ENCODE results near the gene MYH16.
"Not testable (repeated sequence)": the region's sequence is repeated elsewhere in the genome, so short reads cannot be mapped to it uniquely, and the experiment has no call there.

The MYH16 gene

GRCh38 chr7:99272476-99273045 lies at the start of gene MYH16:
TSS of gene MYH16 (plus strand) at chr7:99272839.
- intact Hi-C loops (cut with DNase I), result no loop called here
- no peak for DNase-seq

GRCh38 chr7:99224263-99224898 lies 48.3 kb upstream of the MYH16 start:
- intact Hi-C loops (cut with DNase I); DNase-seq: not testable (repeated sequence)

- intact Hi-C loops (cut with DNase I), result no loop called here
- no peak for DNase-seq
Measured at GRCh38 chr7:99224899-99225265, 47.8 kb upstream of the MYH16 start.

- DNase-seq, result no peak
- intact Hi-C loops (cut with DNase I), result no loop called here
Measured at GRCh38 chr7:99229234-99229633, 43.4 kb upstream of the MYH16 start.

DNA sequence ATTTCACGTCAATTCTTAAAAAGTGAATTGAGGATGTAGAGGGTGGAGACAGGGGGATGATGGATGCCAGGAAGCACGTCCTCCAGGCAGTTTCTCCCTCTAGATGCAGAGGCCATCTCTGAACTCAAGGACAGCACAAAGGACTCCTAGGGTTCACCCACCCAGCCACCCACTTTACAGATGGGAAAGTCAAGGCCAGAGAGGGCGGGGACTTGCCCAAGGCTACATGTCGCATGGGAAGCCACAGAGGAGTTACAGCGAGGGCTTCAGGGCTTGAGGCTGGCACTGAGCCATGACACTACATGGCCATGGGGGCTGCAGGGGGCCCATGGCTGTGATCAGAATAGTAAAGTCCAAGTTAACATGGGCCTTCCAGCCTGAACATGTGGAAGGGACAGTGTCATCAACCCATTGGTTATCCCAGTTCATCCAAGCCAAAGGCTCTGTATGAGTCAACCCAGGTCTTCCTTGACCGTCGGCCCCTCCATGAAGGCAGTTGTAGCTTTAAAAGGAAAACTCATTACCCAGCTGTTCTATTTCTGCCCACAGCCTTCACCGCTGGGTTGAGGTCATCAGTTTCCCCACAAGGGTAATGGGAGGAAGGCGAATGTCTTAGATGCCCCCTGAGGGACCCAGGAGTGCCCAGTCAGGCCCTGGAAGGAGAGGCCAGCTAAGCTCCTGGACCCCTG lies 40.4 kb upstream of the MYH16 start:
- no peak for DNase-seq
- intact Hi-C loops (cut with DNase I), result no loop called here

DNA sequence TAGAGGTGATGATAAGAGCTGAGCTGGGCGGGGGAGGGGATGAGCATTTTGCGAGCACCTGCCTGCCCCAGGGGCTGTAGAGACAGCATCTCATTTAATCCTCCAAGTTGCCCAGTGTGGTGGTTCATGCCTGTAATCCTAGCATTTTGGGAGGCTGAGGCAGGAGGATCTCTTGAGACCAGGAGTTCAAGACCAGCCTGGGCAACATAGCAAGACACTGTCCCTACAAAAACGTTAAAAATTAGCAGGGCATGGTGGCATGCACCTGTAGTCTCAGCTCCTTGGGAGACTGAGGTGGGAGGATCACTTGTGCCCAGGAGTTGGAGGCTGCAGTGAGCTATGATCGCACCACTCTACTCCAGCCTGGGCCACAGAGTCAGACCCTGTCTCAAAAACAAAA lies 39.7 kb upstream of the MYH16 start:
- intact Hi-C loops (cut with DNase I); DNase-seq: not testable (repeated sequence)

DNA sequence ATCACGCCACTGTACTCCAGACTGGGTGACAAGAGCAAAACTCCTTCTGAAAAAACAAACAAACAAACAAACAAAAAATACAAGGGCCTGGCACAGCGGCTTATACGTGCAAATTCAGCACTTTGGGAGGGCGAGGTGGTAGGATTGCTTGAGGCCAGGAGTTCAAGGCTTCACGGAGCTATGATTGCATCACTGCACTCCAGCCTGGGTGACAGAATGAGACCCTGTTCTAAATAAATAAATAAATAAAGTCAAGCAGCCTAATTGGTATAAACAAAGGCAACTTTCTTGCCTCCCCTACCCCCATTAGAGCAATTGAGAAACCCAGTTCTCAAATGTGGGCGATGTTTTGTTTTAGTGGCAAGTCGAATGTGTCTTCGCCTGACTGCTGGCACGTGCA lies 38.5 kb upstream of the MYH16 start:
- intact Hi-C loops (cut with DNase I), result no loop called here
- DNase-seq, result no peak

GRCh38 chr7:99235925-99236324 lies 36.7 kb upstream of the MYH16 start:
- DNase-seq, result no peak
- intact Hi-C loops (cut with DNase I), result no loop called here

GRCh38 chr7:99237876-99238275 lies 34.8 kb upstream of the MYH16 start:
- DNase-seq; intact Hi-C loops (cut with DNase I): not testable (repeated sequence)

- no peak for DNase-seq
Measured at GRCh38 chr7:99238558-99239341, 33.9 kb upstream of the MYH16 start.

GRCh38 chr7:99242682-99243081 lies 30.0 kb upstream of the MYH16 start:
- intact Hi-C loops (cut with DNase I), result no loop called here
- DNase-seq, result no peak

More at GRCh38 chr7:99238558-99239341, 33.9 kb upstream of the MYH16 start:
- intact Hi-C loops (cut with DNase I), result no loop called here

DNA sequence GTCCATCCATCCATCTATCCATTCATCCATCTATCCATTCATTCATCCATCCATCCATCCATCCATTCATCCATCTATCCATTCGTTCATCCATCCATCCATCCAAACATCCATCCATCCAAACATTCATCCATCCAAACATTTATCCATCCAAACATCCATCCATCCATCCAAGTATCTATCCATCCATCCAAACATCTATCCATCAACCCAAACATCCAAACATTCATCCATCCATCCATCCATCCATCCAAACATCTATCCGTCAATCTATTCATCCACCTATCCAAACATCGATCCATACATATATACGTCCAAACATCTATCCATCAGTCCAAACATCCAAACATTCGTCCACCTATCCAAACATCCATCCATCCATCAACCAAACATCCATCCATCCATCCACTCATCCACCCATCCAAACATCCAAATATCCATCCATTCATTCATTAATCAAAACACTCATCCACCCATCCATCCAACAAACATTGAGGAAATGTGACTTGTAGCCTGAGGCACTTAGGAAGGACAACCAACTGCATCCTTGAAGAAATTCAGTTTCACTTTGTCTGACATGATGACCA lies 28.8 kb upstream of the MYH16 start:
- DNase-seq, result no peak
- intact Hi-C loops (cut with DNase I), result no loop called here

DNA sequence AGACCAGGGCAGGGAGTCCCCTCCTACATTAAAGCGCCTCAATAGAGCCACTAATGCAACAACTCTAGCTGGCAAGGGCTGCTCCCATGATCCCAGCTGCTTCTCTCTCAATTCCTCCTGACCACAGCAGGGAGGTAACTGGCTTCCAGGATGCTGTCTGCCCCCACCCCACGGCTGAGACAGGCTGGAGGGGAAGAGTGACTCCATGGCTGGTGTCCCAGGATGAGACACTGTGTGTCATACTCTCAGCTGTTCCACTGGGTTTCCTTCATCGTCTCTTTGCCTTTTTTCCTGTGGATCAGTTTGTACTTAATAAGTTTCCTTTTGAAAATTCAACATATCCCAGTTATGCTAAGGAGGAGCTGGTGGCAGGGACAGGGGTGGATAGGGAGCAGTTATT lies 27.7 kb upstream of the MYH16 start:
- intact Hi-C loops (cut with DNase I), result no loop called here
- no peak for DNase-seq

DNA sequence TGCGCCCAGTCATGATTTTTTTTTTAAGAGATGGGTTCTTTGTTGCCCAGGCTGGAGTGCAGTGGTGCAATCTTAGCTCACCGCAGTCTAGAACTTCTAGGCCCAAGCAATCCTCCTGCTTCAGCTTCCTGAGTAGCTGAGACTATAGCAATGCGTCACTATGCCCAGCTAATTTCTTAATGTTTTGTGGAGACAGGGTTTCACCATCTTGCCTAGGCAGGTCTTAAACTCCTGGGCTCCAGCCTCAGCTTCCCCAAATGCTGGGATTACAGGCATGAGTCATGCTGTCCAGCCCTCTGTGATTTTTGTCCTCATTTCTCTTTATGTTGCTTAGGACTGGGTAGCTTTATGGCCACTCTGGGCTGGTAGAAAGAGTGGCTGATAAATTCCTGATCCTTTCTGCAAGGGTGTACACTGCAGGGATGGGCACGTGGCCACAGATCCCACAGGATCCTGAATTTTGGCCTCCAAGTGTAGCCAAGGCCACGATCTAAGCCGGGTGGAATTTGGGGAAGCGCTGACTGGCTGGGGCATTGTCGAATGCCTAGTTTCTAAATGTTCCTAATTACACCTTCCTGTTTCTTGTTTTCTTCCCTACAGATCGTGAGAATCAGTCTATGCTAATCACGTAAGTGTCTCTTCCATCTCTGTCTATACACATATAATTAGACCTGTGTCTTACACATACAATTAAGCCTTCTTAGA lies 24.1 kb upstream of the MYH16 start:
- DNase-seq, result no peak
- intact Hi-C loops (cut with DNase I), result no loop called here

DNA sequence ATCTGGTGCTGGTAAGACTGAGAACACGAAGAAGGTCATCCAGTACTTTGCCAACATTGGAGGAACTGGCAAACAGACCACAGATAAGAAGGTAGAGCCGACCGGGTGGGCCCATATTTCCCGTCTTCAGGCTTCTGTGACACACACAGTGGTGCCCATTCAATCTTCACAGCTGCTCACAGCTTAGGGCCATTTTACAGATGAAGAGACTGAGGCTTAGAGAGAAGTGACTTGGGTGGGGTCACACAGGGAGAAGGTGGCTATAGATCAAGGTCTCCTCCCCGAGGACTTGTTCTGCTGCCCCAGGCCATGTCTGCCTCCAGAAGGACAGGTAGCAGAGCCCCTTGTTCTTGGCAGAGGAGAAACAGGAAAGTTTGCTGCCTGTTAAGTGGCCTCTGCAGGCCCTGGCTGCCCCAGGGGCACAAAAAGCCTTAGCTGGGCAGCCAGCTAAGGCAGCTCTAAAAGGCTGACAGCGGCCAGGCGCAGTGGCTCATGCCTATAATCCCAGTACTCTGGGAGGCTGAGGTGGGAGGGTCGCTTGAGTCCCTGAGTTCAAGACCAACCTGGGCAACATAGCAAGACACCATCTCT lies 22.6 kb upstream of the MYH16 start:
- intact Hi-C loops (cut with DNase I), result no loop called here
- DNase-seq, result no peak

DNA sequence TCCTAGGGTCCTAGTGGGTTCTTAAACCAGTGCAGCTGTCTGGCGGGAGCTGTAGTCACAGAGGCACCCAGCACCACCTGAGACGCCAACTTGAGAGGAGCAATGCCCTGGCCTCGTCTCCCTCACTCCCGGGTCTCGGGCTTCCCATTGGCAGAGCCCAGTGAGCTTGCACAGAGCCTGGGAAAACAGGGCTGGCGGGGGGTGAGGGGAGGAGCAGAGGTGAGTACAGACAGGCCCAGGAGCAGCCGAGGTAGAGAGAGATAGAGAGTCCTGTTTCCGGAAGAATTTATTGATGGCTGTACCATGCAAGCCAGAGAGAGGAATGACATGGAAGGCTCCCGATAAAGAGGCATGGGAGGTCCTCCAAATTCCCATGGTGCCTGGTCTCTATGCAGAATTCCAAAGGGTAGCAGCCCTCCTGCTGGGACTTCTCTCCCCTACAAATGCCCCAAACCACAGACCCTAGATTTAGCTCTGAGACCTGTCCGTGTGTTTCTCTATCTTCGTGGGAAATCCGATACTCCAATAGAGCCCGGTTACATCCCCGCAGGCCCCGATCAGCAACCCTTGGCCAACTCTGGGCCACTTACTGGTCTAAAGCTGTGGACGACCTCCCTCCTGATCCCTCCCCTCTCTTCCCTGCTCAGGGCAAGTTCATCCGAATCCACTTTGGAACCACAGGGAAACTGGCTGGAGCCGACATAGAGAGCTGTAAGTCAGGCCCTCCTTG lies 20.3 kb upstream of the MYH16 start:
- DNase-seq, result no peak
- intact Hi-C loops (cut with DNase I), result no loop called here

- intact Hi-C loops (cut with DNase I), result no loop called here
- DNase-seq, result no peak
Measured at GRCh38 chr7:99253369-99253768, 19.3 kb upstream of the MYH16 start.

DNA sequence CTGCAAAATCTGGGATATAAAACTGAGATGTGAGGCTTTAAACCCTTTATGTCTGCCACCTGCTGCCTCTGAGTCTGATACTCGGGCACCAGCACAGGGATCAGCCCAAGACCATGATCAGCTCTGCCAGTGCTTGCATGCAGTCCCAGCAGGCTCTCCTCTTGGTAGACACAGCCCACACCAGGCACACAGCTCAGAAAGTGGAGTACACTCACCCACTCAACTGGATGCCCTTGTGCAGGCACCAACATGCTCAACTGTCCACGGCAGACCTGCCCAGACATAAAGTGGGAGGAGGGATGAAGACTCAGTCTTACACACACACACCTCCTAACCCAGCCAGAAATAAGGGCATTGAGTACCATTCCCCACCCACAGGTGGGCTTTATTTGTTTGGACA lies 18.2 kb upstream of the MYH16 start:
- intact Hi-C loops (cut with DNase I), result no loop called here

More for the DNA sequence above, 18.2 kb upstream of the MYH16 start:
- no peak for DNase-seq

Data from head of caudate nucleus (tissue), 42 donors.